ENCODE measurements around the gene PDZD2.

The PDZD2 gene

GRCh38 chr5:31935496-31936369, 296.8 kb downstream of the PDZD2 start:
- H3F3A ChIP-seq (ENCODE audit: control insufficient read depth, insufficient read depth) = no peaks in the 10 kb centered on the region
- H3K79me2 ChIP-seq (ENCODE audit: control insufficient read depth, low read length) = no peaks in the 10 kb centered on the region
- H3K4me2 ChIP-seq (ENCODE audit: low read length) = no peak overlapping the region

DNA sequence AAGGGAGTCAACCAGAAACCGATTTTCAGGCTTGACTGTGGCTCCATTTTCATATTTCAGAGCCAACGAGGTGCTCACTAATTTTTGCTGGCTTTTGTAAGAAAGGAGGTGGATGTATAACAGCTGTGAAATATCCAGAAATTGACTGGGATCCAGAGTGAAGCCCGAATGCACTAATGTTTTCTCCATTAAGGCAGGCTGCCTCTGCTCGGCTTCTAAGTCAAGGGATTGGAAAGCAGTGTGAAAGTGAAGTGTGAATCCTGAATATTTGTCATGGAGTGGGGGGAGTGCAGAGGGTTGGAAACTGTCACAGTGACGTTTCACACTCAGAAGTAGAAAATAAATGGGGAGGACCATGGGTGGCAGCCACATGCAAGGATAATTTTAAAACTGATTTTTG, 297.8 kb downstream of the PDZD2 start:
- H3K4me2 ChIP-seq (ENCODE audit: low read length) = no peak overlapping the region
- H3K4me1 ChIP-seq (ENCODE audit: control insufficient read depth, low read length) = no peaks in the 10 kb centered on the region
- H3K4me3 ChIP-seq (ENCODE audit: low read length) = no peak overlapping the region
- no peaks in the 10 kb centered on the region for H3K9me3 ChIP-seq (ENCODE audit: control insufficient read depth, insufficient read depth, low read length)
- no peaks in the 10 kb centered on the region for H3K36me3 ChIP-seq (ENCODE audit: control insufficient read depth, low read length)
- TF ChIP-seq CTCF (IDR thresholded peaks at IDR 0.05; ENCODE audit: low read depth, low read length, poor library complexity, severe bottlenecking) (no peak), EZH2phosphoT487 (IDR thresholded peaks at IDR 0.05; ENCODE audit: borderline replicate concordance, low read length) (no peak)
- H3K27ac ChIP-seq (ENCODE audit: low read depth, low read length) = no peak overlapping the region
- no peaks in the 10 kb centered on the region for H3F3A ChIP-seq (ENCODE audit: control insufficient read depth, insufficient read depth)
- H4K20me1 ChIP-seq (ENCODE audit: control insufficient read depth, insufficient read depth, low read depth, low read length) = no peaks in the 10 kb centered on the region
- no peaks in the 10 kb centered on the region for H3K79me2 ChIP-seq (ENCODE audit: control insufficient read depth, low read length)
- H3K9me2 ChIP-seq (replicated peaks; ENCODE audit: control insufficient read depth, low read length) = no peaks in the 10 kb centered on the region
- no peaks in the 10 kb centered on the region for H3K27me3 ChIP-seq (ENCODE audit: control insufficient read depth, low read length)

More at GRCh38 chr5:31935496-31936369, 296.8 kb downstream of the PDZD2 start:
- Histone ChIP-seq H3K27me3 (ENCODE audit: control insufficient read depth, low read length) (no peaks in the 10 kb centered on the region), H3K4me1 (ENCODE audit: control insufficient read depth, low read length) (no peaks in the 10 kb centered on the region), H3K27ac (ENCODE audit: low read depth, low read length) (no peak overlapping the region), H3K4me3 (ENCODE audit: low read length) (no peak overlapping the region), H4K20me1 (ENCODE audit: control insufficient read depth, insufficient read depth, low read depth, low read length) (no peaks in the 10 kb centered on the region), H3K9me3 (ENCODE audit: control insufficient read depth, insufficient read depth, low read length) (no peaks in the 10 kb centered on the region), H3K36me3 (ENCODE audit: control insufficient read depth, low read length) (no peaks in the 10 kb centered on the region), H3K9me2 (replicated peaks; ENCODE audit: control insufficient read depth, low read length) (no peaks in the 10 kb centered on the region)
- TF ChIP-seq CTCF (IDR thresholded peaks at IDR 0.05; ENCODE audit: low read depth, low read length, poor library complexity, severe bottlenecking) = no peak
- TF ChIP-seq EZH2phosphoT487 (IDR thresholded peaks at IDR 0.05; ENCODE audit: borderline replicate concordance, low read length) = no peak

GRCh38 chr5:31937226-31937625, 298.3 kb downstream of the PDZD2 start:
- TF ChIP-seq CTCF (IDR thresholded peaks at IDR 0.05; ENCODE audit: low read depth, low read length, poor library complexity, severe bottlenecking) = no peak
- no peak for TF ChIP-seq EZH2phosphoT487 (IDR thresholded peaks at IDR 0.05; ENCODE audit: borderline replicate concordance, low read length)
- H3K4me1 ChIP-seq (ENCODE audit: control insufficient read depth, low read length) = no peaks in the 10 kb centered on the region
- no peaks in the 10 kb centered on the region for H3K9me3 ChIP-seq (ENCODE audit: control insufficient read depth, insufficient read depth, low read length)
- H3K4me2 ChIP-seq (ENCODE audit: low read length) = no peak overlapping the region
- no peaks in the 10 kb centered on the region for H3K36me3 ChIP-seq (ENCODE audit: control insufficient read depth, low read length)
- H3K9me2 ChIP-seq (replicated peaks; ENCODE audit: control insufficient read depth, low read length) = no peaks in the 10 kb centered on the region
- no peaks in the 10 kb centered on the region for H3F3A ChIP-seq (ENCODE audit: control insufficient read depth, insufficient read depth)
- no peak overlapping the region for H3K4me3 ChIP-seq (ENCODE audit: low read length)
- no peaks in the 10 kb centered on the region for H3K79me2 ChIP-seq (ENCODE audit: control insufficient read depth, low read length)
- no peak overlapping the region for H3K27ac ChIP-seq (ENCODE audit: low read depth, low read length)
- no peaks in the 10 kb centered on the region for H4K20me1 ChIP-seq (ENCODE audit: control insufficient read depth, insufficient read depth, low read depth, low read length)
- H3K27me3 ChIP-seq (ENCODE audit: control insufficient read depth, low read length) = no peaks in the 10 kb centered on the region

Measured in DOHH2 (cell line).